ENCODE results near the gene FGFR2.

DNA sequence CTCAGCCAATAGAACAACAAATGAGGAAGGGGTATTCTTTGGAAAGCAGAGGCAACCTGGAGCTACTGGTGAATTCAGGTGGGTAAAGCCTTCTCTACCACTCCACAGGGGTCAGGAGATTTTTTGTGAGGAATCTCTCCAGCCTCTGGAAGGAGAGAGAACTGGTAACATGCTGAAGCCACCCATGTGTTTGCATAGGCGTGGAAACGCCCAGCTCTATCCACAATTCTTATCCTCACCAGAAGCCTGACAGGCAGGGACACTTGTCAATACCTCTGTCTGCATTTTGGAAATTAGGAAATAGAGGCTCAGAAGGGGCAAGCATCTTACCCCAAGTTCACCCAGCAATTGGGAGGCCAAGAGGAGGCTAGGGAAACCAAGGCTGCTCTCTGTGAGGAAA is 133.7 kb downstream of the FGFR2 start:
- TF ChIP-seq, protein P1, sequence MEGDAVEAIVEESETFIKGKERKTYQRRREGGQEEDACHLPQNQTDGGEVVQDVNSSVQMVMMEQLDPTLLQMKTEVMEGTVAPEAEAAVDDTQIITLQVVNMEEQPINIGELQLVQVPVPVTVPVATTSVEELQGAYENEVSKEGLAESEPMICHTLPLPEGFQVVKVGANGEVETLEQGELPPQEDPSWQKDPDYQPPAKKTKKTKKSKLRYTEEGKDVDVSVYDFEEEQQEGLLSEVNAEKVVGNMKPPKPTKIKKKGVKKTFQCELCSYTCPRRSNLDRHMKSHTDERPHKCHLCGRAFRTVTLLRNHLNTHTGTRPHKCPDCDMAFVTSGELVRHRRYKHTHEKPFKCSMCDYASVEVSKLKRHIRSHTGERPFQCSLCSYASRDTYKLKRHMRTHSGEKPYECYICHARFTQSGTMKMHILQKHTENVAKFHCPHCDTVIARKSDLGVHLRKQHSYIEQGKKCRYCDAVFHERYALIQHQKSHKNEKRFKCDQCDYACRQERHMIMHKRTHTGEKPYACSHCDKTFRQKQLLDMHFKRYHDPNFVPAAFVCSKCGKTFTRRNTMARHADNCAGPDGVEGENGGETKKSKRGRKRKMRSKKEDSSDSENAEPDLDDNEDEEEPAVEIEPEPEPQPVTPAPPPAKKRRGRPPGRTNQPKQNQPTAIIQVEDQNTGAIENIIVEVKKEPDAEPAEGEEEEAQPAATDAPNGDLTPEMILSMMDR (IDR thresholded peaks at IDR 0.05), result no peak
- TF ChIP-seq POLR2A (IDR thresholded peaks at IDR 0.05), result no peak
